Measurements from ENCODE around the gene VPS8. TPM values are rescaled to one million over a fixed set of nuclear protein-coding genes. Genes with fewer than 3 reads are reported as not detected.

The VPS8 gene
- total and polyA plus RNA-seq, 2 of the 8 experiments (the other 6 are each of a cell fraction or from before 2014, with no cell fraction given), result 13.0 to 41.0 TPM

GRCh38 chr3:185084901-185085300, 272.9 kb downstream of the VPS8 start:
- H3K36me3 ChIP-seq (ENCODE audit: control insufficient read depth in 2 of 4, insufficient read depth in 4 of 4, low read length in 3 of 4), result no peaks in the 10 kb centered on the region
- no peaks in the 10 kb centered on the region for H3K79me2 ChIP-seq (ENCODE audit: control insufficient read depth in 1 of 2, insufficient read depth in 2 of 2, low read length in 2 of 2)
- peaks cover 0 to 5% (median 0%) of the 10 kb centered on the region in 4 experiments; a peak in 1 of 7 replicates for H3K4me1 ChIP-seq (replicated peaks in 1 of 4; ENCODE audit: control insufficient read depth in 3 of 4, insufficient read depth in 4 of 4, low read length in 3 of 4)
- H3K9ac ChIP-seq (replicated peaks in 1 of 4; ENCODE audit: extremely low read depth in 1 of 4, low read depth in 3 of 4, low read length in 3 of 4), result no peak overlapping the region
- H2BK5ac ChIP-seq (ENCODE audit: low read depth, low read length), result no peak overlapping the region
- H4K5ac ChIP-seq (ENCODE audit: insufficient read length, low read depth, low read length), result no peak overlapping the region
- no peak overlapping the region for H3K23ac ChIP-seq (ENCODE audit: insufficient read length)
- no peak overlapping the region for H3K4me2 ChIP-seq (ENCODE audit: insufficient read depth in 1 of 2, low read depth in 2 of 2, low read length in 2 of 2)
- H3K9me3 ChIP-seq (ENCODE audit: insufficient read depth in 2 of 2, low read depth in 1 of 2, low read length in 1 of 2), result no peaks in the 10 kb centered on the region
- H2BK12ac ChIP-seq (ENCODE audit: low read depth, low read length), result no peak overlapping the region
- H4K91ac ChIP-seq (replicated peaks; ENCODE audit: insufficient read length, low read length), result no peak overlapping the region
- H2BK20ac ChIP-seq (ENCODE audit: low read length), result no peak overlapping the region
- DNase-seq (ENCODE audit: low read depth in 1 of 2, low spot score in 2 of 2) (no peak), FAIRE-seq (no peak)
- H3K27me3 ChIP-seq (replicated peaks in 1 of 4; ENCODE audit: control insufficient read depth in 3 of 4, extremely low read depth in 1 of 4, insufficient read depth in 3 of 4, low read length in 3 of 4), result no peaks in the 10 kb centered on the region
- no peak overlapping the region for H2BK120ac ChIP-seq (replicated peaks; ENCODE audit: low read depth, low read length)
- H2AFZ ChIP-seq (ENCODE audit: low read length), result no peak overlapping the region
- POLR2A ChIA-PET (ENCODE audit: partially characterized antibody), result interaction anchor here (1.6 kb wide), 1 partner anchor 91 kb away, joined by 5 read pairs; no protein-coding TSS in a partner anchor
- H2AK5ac ChIP-seq (ENCODE audit: low read depth, low read length), result no peak overlapping the region
- no peak overlapping the region for H2BK15ac ChIP-seq (ENCODE audit: low read length)
- CTCF ChIA-PET (ENCODE audit: partially characterized antibody), result interaction anchor here (0.6 to 3.1 kb wide), 13 partner anchors 11 to 223 kb away, joined by 3 to 10 read pairs (median 4); no protein-coding TSS in a partner anchor
- no peak overlapping the region for H3K4ac ChIP-seq (replicated peaks; ENCODE audit: insufficient read length, low read depth, low read length)
- H3K18ac ChIP-seq (ENCODE audit: extremely low read depth, low read length), result no peak overlapping the region
- no peaks in the 10 kb centered on the region for H4K20me1 ChIP-seq (replicated peaks in 1 of 2; ENCODE audit: control insufficient read depth in 1 of 2, insufficient read depth in 2 of 2, low read length in 2 of 2)
- no peak overlapping the region for H3K4me3 ChIP-seq (ENCODE audit: extremely low read depth in 1 of 4, insufficient read depth in 2 of 4, low read depth in 3 of 4, low read length in 4 of 4)
- H4K8ac ChIP-seq (ENCODE audit: extremely low read depth, insufficient read depth, low read length), result no peak overlapping the region
- no peaks in the 10 kb centered on the region for H3K79me1 ChIP-seq (ENCODE audit: low read depth, low read length)
- no peak overlapping the region for H3K27ac ChIP-seq (ENCODE audit: low read depth, low read length)
- no peak overlapping the region for H3K14ac ChIP-seq (ENCODE audit: insufficient read length)
- H3K56ac ChIP-seq (replicated peaks; ENCODE audit: insufficient read length, low read depth, low read length), result no peak overlapping the region
- no peaks in the 10 kb centered on the region for H3K23me2 ChIP-seq (ENCODE audit: low read depth, low read length)
- TF ChIP-seq RAD21 (IDR thresholded peaks at IDR 0.05 in 1 of 2, conservative IDR thresholded peaks at IDR 0.05 in 1 of 2; ENCODE audit: low read depth in 2 of 2, low read length in 2 of 2), result peak; percentile 45 to 61
- TF ChIP-seq CBX5 (IDR thresholded peaks at IDR 0.05; ENCODE audit: low read depth, low read length), result no peak
- TF ChIP-seq RXRA (IDR thresholded peaks at IDR 0.05; ENCODE audit: insufficient read depth, low read depth, low read length), result no peak
- no peak for TF ChIP-seq BACH1 (IDR thresholded peaks at IDR 0.05; ENCODE audit: low read length)
- TF ChIP-seq ATF3 (IDR thresholded peaks at IDR 0.05; ENCODE audit: insufficient read depth, low read depth, low read length), result no peak
- TF ChIP-seq RFX5 (IDR thresholded peaks at IDR 0.05; ENCODE audit: borderline replicate concordance, low read depth, low read length), result no peak
- TF ChIP-seq CTCF (IDR thresholded peaks at IDR 0.05; ENCODE audit: control extremely low read depth in 1 of 3, insufficient read depth in 1 of 3, low read depth in 1 of 3, low read length in 3 of 3), result peak; percentile 2 to 38 (median 31); a peak in 3 of 4 replicates
- TF ChIP-seq BCL11A (IDR thresholded peaks at IDR 0.05; ENCODE audit: low read depth in 2 of 2, low read length in 2 of 2), result no peak
- TF ChIP-seq KDM1A (IDR thresholded peaks at IDR 0.05; ENCODE audit: borderline replicate concordance, low read length), result no peak
- WGBS, 2 experiments (ENCODE audit: extremely low coverage in 1 of 2, insufficient coverage in 1 of 2, insufficient read length in 1 of 2, insufficient replicate concordance in 2 of 2, low coverage in 1 of 2, low lambda C conversion rate in 2 of 2, missing lambda C conversion rate in 1 of 2), result 86% methylated on average over 5 of the region's 5 CpGs; no CpG with 5 or more reads in 1 of the 2 experiments
